AG04449 (cell line): ENCODE measurements around the gene SKAP1.
"Not testable (repeated sequence)": the region's sequence is repeated elsewhere in the genome, so short reads cannot be mapped to it uniquely, and the experiment has no call there.

Experiments
- CTCF ChIA-PET: fragments of 350-600 bp; formaldehyde crosslinking; extraction: SDS; loops from one replicate; lab custom pipeline; 2021; ENCODE audit warnings: antibody characterized with exemption; lab: Yijun Ruan, JAX
- POLR2A ChIA-PET: fragments of 400-600, 350-600 bp; formaldehyde crosslinking; extraction: SDS; loops from one replicate; lab custom pipeline; 2020; ENCODE audit warnings: antibody characterized with exemption, inconsistent platforms; lab: Yijun Ruan, JAX
- DNase-seq: peaks from one replicate; pipeline ENCODE4 v3.0.0-alpha.2; 2010; ENCODE audit warnings: low read depth, low spot score
- H3K4me3 ChIP-seq: 2 replicates; pipeline ENCODE4 v1.5.1; 2011; ENCODE audit warnings: low read depth, mild to moderate bottlenecking, control low read depth, low read length
- TF ChIP-seq, protein P1 (sequence below): IDR thresholded peaks from one replicate; pipeline ENCODE4 v1.5.1; 2011; ENCODE audit warnings: mild to moderate bottlenecking, moderate library complexity, low read length, control low read depth, inconsistent platforms; ENCODE audit not compliant: insufficient read depth; ENCODE audit errors: missing control alignments

The SKAP1 gene

DNA sequence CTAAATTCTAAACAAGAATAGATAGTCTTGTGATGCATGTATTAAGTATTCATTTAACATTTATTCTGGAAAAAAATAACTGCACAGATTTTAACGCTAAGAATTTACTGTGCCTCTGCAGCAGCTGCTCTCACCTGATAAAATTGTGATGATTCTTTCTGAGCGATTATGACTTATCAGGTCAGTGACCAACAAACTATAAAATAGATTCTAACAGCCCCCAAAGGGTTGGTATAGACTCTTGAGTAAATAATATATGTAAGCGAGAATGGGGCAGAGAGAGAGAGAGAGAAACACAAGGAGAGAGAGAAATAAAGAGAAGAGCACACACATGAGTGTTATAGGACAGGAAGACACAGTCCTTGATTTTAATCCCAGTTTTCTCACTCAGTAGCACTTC is 178.1 kb downstream of the SKAP1 start:
- ChIA-PET CTCF (interaction anchor here (1.3 to 4.4 kb wide), 3 partner anchors 10 to 371 kb away, joined by 3 to 39 read pairs (median 5); no protein-coding TSS in a partner anchor), POLR2A (no interaction called here)

DNA sequence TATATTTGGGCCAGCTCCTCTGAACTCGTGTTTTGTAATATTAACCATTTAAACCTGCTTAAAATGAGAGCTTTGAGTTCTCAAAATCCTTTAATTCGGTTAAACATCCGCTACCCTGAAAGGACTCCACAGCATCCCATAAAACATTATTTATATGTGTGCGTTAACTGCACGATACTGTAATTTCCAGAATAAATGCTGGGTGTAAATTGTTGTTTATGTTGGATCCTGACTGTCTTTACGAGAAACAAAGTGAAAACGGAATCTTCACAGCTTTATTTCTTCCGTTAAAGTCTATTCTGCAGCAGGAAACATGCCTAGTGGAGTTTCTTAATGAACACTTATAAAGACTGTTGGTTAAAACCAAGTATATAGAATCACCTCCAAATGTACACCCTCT is 179.1 kb downstream of the SKAP1 start:
- ChIA-PET POLR2A (no interaction called here), CTCF (interaction anchor here (0.9 to 4.4 kb wide), 5 partner anchors 11 to 385 kb away, joined by 3 to 39 read pairs (median 3); no protein-coding TSS in a partner anchor)
- H3K4me3 ChIP-seq: no peak overlapping the region
- no peak for DNase-seq
- TF ChIP-seq, protein P1, sequence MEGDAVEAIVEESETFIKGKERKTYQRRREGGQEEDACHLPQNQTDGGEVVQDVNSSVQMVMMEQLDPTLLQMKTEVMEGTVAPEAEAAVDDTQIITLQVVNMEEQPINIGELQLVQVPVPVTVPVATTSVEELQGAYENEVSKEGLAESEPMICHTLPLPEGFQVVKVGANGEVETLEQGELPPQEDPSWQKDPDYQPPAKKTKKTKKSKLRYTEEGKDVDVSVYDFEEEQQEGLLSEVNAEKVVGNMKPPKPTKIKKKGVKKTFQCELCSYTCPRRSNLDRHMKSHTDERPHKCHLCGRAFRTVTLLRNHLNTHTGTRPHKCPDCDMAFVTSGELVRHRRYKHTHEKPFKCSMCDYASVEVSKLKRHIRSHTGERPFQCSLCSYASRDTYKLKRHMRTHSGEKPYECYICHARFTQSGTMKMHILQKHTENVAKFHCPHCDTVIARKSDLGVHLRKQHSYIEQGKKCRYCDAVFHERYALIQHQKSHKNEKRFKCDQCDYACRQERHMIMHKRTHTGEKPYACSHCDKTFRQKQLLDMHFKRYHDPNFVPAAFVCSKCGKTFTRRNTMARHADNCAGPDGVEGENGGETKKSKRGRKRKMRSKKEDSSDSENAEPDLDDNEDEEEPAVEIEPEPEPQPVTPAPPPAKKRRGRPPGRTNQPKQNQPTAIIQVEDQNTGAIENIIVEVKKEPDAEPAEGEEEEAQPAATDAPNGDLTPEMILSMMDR: no peak

More for the DNA sequence above, 178.1 kb downstream of the SKAP1 start:
- H3K4me3 ChIP-seq: no peak overlapping the region
- DNase-seq: no peak
- TF ChIP-seq, protein P1: no peak

DNA sequence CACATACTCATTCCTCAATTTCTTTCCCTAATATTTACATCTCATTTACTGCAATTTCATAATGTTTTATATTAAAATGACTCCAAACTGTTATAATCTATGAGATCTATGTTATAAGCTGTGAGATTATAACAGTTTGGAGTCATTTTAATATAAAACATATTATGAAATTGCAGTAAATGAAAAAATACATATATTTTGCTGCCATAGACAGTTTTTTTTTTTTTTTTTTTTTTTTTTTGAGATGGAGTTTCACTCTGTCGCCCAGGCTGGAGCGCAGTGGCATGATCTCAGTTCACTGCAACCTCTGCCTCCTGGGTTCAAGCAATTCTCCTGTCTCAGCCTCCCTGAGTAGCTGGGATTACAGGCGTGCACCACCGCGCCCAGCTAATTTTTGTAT is 180.0 kb downstream of the SKAP1 start:
- H3K4me3 ChIP-seq, DNase-seq, POLR2A ChIA-PET: not testable (repeated sequence)
- CTCF ChIA-PET: interaction anchor here (0.6 to 4.4 kb wide), 4 partner anchors 12 to 386 kb away, joined by 3 to 39 read pairs (median 4); no protein-coding TSS in a partner anchor

DNA sequence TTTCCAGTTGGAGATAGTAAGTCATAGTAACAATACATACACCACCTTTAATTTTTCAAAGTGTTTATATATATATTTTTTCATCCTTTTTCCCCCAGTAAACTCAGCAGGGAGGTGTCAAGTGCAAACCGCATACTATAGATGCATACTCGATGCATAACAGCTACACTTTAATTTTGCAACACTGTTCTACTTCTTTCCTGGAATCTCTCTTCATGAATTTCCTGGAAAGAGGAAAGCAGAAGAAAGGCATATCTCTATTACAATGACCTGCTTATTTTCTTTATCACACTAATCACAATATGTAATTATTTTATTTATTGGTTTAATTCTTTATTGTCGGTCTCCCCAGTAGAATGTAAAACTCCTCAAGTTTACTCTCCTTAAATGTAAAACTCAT is 182.4 kb downstream of the SKAP1 start:
- no peak overlapping the region for H3K4me3 ChIP-seq
- ChIA-PET CTCF (interaction anchor here (1.0 to 7.9 kb wide), 3 partner anchors 12 to 389 kb away, joined by 3 to 31 read pairs (median 3); no protein-coding TSS in a partner anchor), POLR2A (no interaction called here)
- TF ChIP-seq, protein P1: no peak
- DNase-seq: no peak

DNA sequence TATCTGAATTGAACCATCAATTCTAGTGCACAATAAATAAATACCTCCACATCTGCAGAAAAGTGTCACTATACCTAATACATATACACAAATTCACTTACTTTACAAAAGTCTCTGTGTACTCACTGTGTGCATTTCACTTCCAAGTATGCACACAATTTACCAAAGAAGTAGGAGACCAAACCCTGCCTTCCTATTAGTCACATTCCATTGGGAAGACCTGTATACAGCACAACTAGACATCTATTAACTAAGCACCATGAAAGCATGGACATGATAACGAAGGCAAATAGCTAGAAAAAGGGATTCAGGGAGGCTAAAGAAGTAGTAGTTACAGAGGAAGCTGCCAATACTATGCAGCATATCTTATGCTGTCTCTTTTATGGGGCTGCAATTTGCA is 183.0 kb downstream of the SKAP1 start:
- CTCF ChIA-PET: interaction anchor here (1.0 to 7.9 kb wide), 3 partner anchors 13 to 389 kb away, joined by 3 to 31 read pairs (median 3); no protein-coding TSS in a partner anchor
- POLR2A ChIA-PET: no interaction called here
- DNase-seq: no peak
- H3K4me3 ChIP-seq: no peak overlapping the region
- TF ChIP-seq, protein P1: no peak

DNA sequence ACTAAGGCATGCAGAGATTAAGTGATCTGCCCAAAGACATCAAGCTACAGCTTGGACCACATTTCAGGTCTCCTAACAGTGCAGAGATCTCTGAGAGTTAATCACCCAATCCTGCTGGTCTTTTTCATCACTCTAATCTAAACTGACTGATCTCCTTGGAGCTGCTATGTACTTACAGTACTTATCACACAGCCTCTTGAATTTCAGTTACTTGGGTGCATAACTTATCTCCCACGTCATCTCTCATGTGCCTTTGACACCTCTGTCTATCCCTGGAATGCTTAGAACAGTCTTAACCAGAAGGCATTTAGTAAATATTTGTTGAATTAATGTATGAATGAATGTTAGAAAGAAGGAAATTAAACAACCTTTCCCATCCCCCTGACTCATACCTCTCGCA is 183.4 kb downstream of the SKAP1 start:
- POLR2A ChIA-PET: no interaction called here
- TF ChIP-seq, protein P1: no peak
- H3K4me3 ChIP-seq: no peak overlapping the region
- no peak for DNase-seq
- CTCF ChIA-PET: interaction anchor here (1.5 to 7.9 kb wide), 3 partner anchors 13 to 390 kb away, joined by 3 to 31 read pairs (median 22); no protein-coding TSS in a partner anchor

DNA sequence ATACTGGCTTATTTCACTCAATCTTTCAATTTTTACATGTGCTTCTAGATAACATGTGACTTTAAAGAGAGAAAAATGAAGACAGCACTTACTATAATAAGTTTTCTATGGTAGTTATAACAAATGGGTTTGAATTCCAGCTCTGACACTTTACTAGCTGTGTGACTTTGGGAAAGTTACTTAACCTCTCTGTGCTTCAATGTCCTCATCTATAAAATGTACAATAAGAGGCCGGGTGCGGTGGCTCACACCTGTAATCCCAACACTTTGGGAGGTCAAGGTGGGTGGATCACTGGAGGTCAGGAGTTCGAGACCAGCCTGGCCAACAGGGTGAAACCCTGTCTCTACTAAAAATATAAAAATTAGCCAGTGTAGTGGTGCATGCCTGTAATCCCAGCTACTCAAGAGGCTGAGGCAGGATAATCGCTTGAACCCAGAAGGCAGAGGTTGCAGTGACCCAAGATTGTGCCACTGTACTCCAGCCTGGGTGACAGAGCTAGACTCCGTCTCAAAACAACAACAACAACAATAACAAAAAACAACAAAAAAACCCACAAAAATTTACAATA is 184.5 kb downstream of the SKAP1 start:
- H3K4me3 ChIP-seq, POLR2A ChIA-PET, DNase-seq: not testable (repeated sequence)
- CTCF ChIA-PET: interaction anchor here (1.0 to 7.9 kb wide), 3 partner anchors 14 to 27 kb away, joined by 4 to 31 read pairs (median 22); no protein-coding TSS in a partner anchor
